Pancreas (tissue), 10 donors: ENCODE measurements around the gene AURKA. TPM values are rescaled to one million over a fixed set of nuclear protein-coding genes. Genes with fewer than 3 reads are reported as not detected.

Experiments used
- ATAC-seq, 4 donors: fragments of 200-7000 bp; cut with Tn5 transposase; one replicate each; pipeline versions ENCODE4 v1.8.0 to v1.9.1; 2020; ENCODE audit warnings: mild to moderate bottlenecking in 4 of 4, moderate library complexity in 4 of 4
- DNase-seq, 6 donors: peaks; one replicate each; pipeline ENCODE4 v3.0.0-alpha.2; 2020
- FAIRE-seq: peaks from 2 replicates; lab custom pipeline; 2012; peaks lifted over from hg19 to GRCh38; lab: Jason Lieb, UNC
- H3K27ac ChIP-seq, 4 donors: fragments of 200-600 bp; sonication (generic); 1 replicate in 3 of 4; 2 replicates in 1 of 4; pipeline versions ENCODE4 v1.5.0 to v1.8.0; 2020
- H3K27me3 ChIP-seq, 4 donors: fragments of 200-600 bp; one replicate each; pipeline ENCODE4 v1.8.0; 2021
- H3K36me3 ChIP-seq, 3 donors: fragments of 200-600 bp; sonication (generic) in 1 of 3; one replicate each; pipeline versions ENCODE4 v1.5.0 to v1.8.0; 2020 to 2021
- H3K4me1 ChIP-seq, 3 donors: fragments of 200-600 bp; one replicate each; pipeline ENCODE4 v1.8.0; 2021
- H3K4me3 ChIP-seq, 4 donors: fragments of 200-600 bp; sonication (generic) in 2 of 4; one replicate each; pipeline versions ENCODE4 v1.5.0 to v1.8.0; 2020 to 2021
- H3K9me3 ChIP-seq, 4 donors: fragments of 200-600 bp; one replicate each; pipeline ENCODE4 v1.8.0; 2021
- WGBS, 2 donors: extraction: QIAGEN DNeasy Blood & Tissue Kit; methylation state at CpG; one replicate each; pipeline ENCODE4 v1.1.7; 2013; 5-methylcytosine and 5-hydroxymethylcytosine counted together
- intact Hi-C, 3 donors: fragments of 100-400 bp; cut with DNase I; formaldehyde crosslinking; loops; one replicate each; pipeline versions ENCODE4 v1.11.1 to v1.14.2; 2022
- polyA plus RNA-seq, 2 donors: library from polyadenylated mRNA; stranded (reverse); fragments of 200-250 nt; gene quantifications; one replicate each; pipeline ENCODE4 v1.2.3, GENCODE V29; 2013
- total RNA-seq, 6 donors: library from RNA; stranded (reverse); fragmentation: NEBNext Ultra II Directional in 4 of 6; extraction: Animal tissue kit (Norgen Biotek cat#: 25700) in 4 of 6; gene quantifications; one replicate each; pipeline versions ENCODE4 v1.2.1 to v1.2.4, GENCODE V29; 2021 to 2023
- TF ChIP-seq, protein P1 (sequence below), 4 donors: fragments of 200-600 bp; sonication (generic) in 3 of 4; IDR thresholded peaks; one replicate each; pipeline versions ENCODE4 v1.5.0 to v1.8.0; 2021; ENCODE audit warnings: antibody characterized with exemption in 4 of 4
- donor health status: healthy with polysubstance abuse.
- donor health status: DM: no; HTN: no; CAD: no; lungs with moderate emphysema.
- donor health status: DM: no; HTN: no; CAD: no.
- donor health status: control.
- donor health status: control.
- donor health status: Bipolar disorder and iron deficiency.
- donor health status: DM: yes; HTN: yes; CAD: no.
- donor health status: DM: no; HTN: no; CAD: no.
- donor health status: DM: no; HTN: no; CAD: no.
- donor health status: DM: yes; HTN: yes; CAD: no.

AURKA gene
- total and polyA plus RNA-seq, 8 donors, result 0.51 to 1.9 (median 0.91) TPM

DNA sequence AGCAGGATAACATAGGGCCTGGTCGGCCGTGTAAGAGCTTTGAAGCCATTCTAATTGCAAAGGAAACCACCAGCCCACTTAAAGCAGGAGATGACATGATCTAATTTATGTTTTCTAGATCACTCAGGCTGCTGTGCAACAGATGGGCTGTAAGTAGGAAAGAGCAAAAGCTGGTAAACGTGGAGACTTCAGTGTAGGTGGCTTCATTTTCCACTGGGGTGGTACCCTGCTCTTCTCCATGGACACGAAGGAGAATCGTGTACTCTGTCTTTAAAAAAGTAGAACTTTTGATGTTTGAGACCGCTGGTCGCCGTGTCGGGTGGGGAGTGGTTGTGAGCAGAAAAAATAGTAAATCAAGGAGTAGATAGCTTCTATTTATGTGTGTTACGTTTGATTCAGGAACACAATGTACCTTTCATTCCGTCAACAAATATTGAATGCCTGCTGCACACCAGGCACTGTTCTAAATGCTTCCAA, 26.4 kb upstream of the AURKA start:
- WGBS, 2 donors, result 78 to 89% methylated on average over 11 of the region's 11 CpGs
- Histone ChIP-seq H3K9me3 (no peaks in the 10 kb centered on the region), H3K4me3 (no peak overlapping the region), H3K27me3 (no peaks in the 10 kb centered on the region), H3K27ac (peak overlapping the region in 2 of 4 donors; percentile 20 to 40), H3K4me1 (no peaks in the 10 kb centered on the region), H3K36me3 (peaks cover 0 to 3% (median 0%) of the 10 kb centered on the region in 3 donors)
- intact Hi-C loops, result no loop called here
- ATAC-seq (no peak), FAIRE-seq (no peak), DNase-seq (no peak)
- TF ChIP-seq, protein P1, sequence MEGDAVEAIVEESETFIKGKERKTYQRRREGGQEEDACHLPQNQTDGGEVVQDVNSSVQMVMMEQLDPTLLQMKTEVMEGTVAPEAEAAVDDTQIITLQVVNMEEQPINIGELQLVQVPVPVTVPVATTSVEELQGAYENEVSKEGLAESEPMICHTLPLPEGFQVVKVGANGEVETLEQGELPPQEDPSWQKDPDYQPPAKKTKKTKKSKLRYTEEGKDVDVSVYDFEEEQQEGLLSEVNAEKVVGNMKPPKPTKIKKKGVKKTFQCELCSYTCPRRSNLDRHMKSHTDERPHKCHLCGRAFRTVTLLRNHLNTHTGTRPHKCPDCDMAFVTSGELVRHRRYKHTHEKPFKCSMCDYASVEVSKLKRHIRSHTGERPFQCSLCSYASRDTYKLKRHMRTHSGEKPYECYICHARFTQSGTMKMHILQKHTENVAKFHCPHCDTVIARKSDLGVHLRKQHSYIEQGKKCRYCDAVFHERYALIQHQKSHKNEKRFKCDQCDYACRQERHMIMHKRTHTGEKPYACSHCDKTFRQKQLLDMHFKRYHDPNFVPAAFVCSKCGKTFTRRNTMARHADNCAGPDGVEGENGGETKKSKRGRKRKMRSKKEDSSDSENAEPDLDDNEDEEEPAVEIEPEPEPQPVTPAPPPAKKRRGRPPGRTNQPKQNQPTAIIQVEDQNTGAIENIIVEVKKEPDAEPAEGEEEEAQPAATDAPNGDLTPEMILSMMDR (IDR thresholded peaks at IDR 0.05), result no peak

DNA sequence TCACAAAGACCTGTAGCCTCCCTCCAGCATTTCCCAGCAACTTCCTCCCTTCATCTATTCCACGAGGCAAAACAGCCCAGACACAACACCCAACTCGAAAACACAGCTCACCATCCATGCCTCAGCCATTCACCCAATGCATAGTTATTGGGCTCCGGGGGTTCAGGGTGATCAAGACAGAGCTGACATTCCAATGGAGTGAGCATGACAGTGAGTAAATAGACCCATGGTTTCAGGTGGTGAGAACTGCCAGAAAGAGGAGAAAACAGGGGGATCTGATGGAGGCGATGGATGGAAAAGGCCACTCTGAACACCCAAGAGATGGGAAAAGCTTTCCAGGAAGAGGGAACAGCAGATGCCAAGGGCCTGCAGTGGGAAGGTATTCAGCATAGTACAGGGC, 25.9 kb upstream of the AURKA start:
- Histone ChIP-seq H3K36me3 (peaks cover 0 to 3% (median 0%) of the 10 kb centered on the region in 3 donors), H3K4me3 (no peak overlapping the region), H3K4me1 (no peaks in the 10 kb centered on the region), H3K9me3 (no peaks in the 10 kb centered on the region), H3K27ac (peak overlapping the region in 1 of 4 donors; percentile 40), H3K27me3 (no peaks in the 10 kb centered on the region)
- no peak for DNase-seq
- TF ChIP-seq, protein P1 (IDR thresholded peaks at IDR 0.05), result no peak
- 85 to 91% methylated on average over 4 of the region's 4 CpGs for WGBS, 2 donors
- intact Hi-C loops, result no loop called here
- no peak for FAIRE-seq
- no peak for ATAC-seq

DNA sequence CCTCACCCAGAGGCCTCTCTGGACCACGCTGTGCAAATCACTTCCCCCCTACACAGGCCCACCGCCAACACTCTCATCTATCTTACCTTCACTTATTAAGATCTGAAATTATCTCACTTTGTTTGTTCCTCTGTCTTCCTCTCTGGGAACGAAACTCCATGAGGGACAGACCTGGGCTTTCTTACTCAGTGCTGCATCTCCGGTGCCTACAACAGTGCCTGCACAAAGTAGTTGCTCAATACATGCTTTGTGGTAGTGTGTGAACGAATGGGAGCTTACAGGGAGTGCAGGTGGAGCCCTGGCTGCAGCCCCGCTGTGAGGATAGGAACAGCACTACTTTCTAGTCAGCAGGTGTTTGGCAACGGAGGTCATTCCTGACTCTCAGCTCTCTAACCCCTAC, 25.4 kb upstream of the AURKA start:
- H3K4me3 ChIP-seq, result no peak overlapping the region
- intact Hi-C loops, result no loop called here
- no peak for DNase-seq

DNA sequence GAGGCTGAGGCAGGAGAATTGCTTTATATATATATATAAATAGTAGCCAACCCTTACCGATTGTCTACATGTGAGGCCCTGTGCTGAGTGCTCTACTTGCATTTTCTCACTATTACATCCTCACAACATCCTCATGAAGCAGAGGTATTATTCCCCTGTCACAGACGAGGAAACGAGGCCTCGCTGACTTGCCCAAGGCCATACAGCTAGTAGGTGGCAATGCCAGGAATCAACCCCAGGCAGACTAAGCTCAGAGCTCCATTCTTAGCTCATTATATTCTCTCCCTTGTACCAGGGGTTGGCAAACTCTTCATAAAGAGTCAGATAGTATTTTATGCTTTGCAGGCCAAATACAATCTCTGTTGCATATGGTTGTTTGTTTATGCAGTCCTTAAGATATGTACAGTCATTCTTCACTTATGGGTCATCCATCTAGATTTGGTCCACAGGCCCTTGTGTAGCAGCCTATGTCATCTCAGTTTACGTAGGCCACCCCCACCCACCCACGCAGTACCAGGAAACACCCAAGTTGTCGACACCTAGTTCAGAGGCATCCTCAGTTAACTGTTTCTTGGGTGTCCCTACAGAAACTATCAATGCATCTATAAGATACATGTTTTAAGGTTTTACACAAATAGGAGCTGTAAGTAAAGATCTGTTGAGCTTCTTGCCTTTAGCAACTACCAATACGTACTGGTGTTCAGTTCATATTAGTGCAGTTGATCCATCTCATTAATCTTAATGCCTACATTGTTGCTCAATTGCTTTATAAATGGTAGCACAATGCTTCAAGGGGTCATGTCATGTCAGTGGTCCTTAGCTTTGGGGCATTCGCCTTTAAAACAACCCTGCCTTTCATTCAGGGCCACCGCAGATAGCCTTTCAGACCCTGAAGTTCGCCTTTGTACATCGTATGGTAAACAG, 23.1 kb upstream of the AURKA start:
- Histone ChIP-seq H3K4me3 (no peak overlapping the region), H3K9me3 (no peaks in the 10 kb centered on the region), H3K27ac (no peak overlapping the region), H3K27me3 (no peaks in the 10 kb centered on the region), H3K36me3 (peaks cover 0 to 3% (median 0%) of the 10 kb centered on the region in 3 donors), H3K4me1 (no peaks in the 10 kb centered on the region)
- ATAC-seq (no peak), FAIRE-seq (no peak), DNase-seq (no peak)
- intact Hi-C loops, result no loop called here
- TF ChIP-seq, protein P1 (IDR thresholded peaks at IDR 0.05), result no peak
- WGBS, 2 donors, result 90 to 92% methylated on average over 12 of the region's 12 CpGs

More for the DNA sequence above, 25.4 kb upstream of the AURKA start:
- Histone ChIP-seq H3K27me3 (no peaks in the 10 kb centered on the region), H3K36me3 (peaks cover 0 to 3% (median 0%) of the 10 kb centered on the region in 3 donors), H3K9me3 (no peaks in the 10 kb centered on the region), H3K27ac (no peak overlapping the region), H3K4me1 (no peaks in the 10 kb centered on the region)
- FAIRE-seq (no peak), ATAC-seq (no peak)
- TF ChIP-seq, protein P1 (IDR thresholded peaks at IDR 0.05), result no peak
- WGBS, 2 donors, result 92 to 93% methylated on average over 7 of the region's 7 CpGs
